WTC11 (cell line): Measurements from ENCODE around the gene THSD4.

Experiments
- CREB1 ChIP-seq: sonication (generic); formaldehyde crosslinking; IDR thresholded peaks from 2 replicates; pipeline ENCODE4 v1.8.0; 2023; ENCODE audit warnings: mild to moderate bottlenecking, missing genetic modification reagents
- CTCF ChIP-seq: fragments of 200-600 bp; IDR thresholded peaks from 2 replicates; pipeline ENCODE4 v1.8.0; 2022; ENCODE audit warnings: antibody characterized with exemption
- ELF4 ChIP-seq: sonication (generic); formaldehyde crosslinking; IDR thresholded peaks from 2 replicates; pipeline ENCODE4 v1.8.1; 2022; ENCODE audit warnings: low read depth, mild to moderate bottlenecking, moderate library complexity, missing genetic modification reagents
- MAX ChIP-seq: sonication (generic); formaldehyde crosslinking; IDR thresholded peaks from 2 replicates; pipeline ENCODE4 v1.8.0; 2022; ENCODE audit warnings: mild to moderate bottlenecking, missing genetic modification reagents
- NFE2L1 ChIP-seq: sonication (generic); formaldehyde crosslinking; IDR thresholded peaks from 2 replicates; pipeline ENCODE4 v1.8.1; 2023; ENCODE audit warnings: missing genetic modification reagents

- TF ChIP-seq CTCF (no peak), NFE2L1 (CRISPR knock-in tag) (no peak), ELF4 (CRISPR knock-in tag) (no peak), MAX (CRISPR knock-in tag) (no peak), CREB1 (CRISPR knock-in tag) (no peak)
Observed at GRCh38 chr15:71712182-71712581, 596.9 kb downstream of the THSD4 start.
